NB4 (cell line): Measurements from ENCODE around the gene LNPEP.

ENCODE experiments used
- MYC ChIP-seq: IDR thresholded peaks from 2 replicates; pipeline ENCODE4 v1.6.1; 2011; ENCODE audit warnings: low read depth, low read length
- POLR2A ChIP-seq: IDR thresholded peaks from 2 replicates; pipeline ENCODE4 v1.6.1; 2011; ENCODE audit warnings: mild to moderate bottlenecking; ENCODE audit not compliant: insufficient read length; ENCODE audit errors: extremely low read depth
- TF ChIP-seq, protein P1 (sequence below): IDR thresholded peaks from one replicate; pipeline ENCODE4 v1.5.1; 2012; ENCODE audit warnings: low read depth, low read length
- TF ChIP-seq, protein P2 (sequence below): IDR thresholded peaks from 2 replicates; pipeline ENCODE4 v1.6.1; 2011; ENCODE audit warnings: low read depth, low read length

DNA sequence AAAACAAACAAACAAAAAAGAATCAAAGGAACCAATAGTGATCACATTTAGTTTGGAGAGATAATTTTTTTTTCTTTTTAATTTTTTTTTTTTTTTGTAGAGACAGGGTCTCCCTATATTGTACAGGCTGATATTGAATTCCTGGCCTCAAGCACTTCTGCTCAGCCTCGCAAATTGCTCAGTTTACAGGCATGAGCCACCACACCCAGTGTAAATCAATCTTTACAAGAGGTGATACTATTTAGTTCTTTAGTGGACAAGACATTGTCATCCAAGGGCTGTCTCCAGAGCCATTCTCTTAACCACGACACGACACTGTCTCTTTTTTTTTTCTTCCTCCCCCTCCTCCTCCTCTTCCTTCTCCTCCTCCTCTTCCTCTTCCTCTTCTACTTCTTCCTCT is 30.0 kb upstream of the LNPEP start:
- TF ChIP-seq, protein P1, sequence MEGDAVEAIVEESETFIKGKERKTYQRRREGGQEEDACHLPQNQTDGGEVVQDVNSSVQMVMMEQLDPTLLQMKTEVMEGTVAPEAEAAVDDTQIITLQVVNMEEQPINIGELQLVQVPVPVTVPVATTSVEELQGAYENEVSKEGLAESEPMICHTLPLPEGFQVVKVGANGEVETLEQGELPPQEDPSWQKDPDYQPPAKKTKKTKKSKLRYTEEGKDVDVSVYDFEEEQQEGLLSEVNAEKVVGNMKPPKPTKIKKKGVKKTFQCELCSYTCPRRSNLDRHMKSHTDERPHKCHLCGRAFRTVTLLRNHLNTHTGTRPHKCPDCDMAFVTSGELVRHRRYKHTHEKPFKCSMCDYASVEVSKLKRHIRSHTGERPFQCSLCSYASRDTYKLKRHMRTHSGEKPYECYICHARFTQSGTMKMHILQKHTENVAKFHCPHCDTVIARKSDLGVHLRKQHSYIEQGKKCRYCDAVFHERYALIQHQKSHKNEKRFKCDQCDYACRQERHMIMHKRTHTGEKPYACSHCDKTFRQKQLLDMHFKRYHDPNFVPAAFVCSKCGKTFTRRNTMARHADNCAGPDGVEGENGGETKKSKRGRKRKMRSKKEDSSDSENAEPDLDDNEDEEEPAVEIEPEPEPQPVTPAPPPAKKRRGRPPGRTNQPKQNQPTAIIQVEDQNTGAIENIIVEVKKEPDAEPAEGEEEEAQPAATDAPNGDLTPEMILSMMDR = no peak
- no peak for TF ChIP-seq POLR2A
- TF ChIP-seq MYC = no peak
- TF ChIP-seq, protein P2, sequence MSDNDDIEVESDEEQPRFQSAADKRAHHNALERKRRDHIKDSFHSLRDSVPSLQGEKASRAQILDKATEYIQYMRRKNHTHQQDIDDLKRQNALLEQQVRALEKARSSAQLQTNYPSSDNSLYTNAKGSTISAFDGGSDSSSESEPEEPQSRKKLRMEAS = no peak
